Neuronal stem cell (in vitro differentiated cells): ENCODE measurements around the gene RPS14. TPM values are rescaled to one million over a fixed set of nuclear protein-coding genes. Genes with fewer than 3 reads are reported as not detected.

ENCODE experiments used
- DNase-seq: peaks from one replicate; pipeline ENCODE4 v3.0.0-alpha.2; 2013; ENCODE audit warnings: low spot score
- H2AFZ ChIP-seq: one replicate; pipeline ENCODE4 v1.6.1; 2013; ENCODE audit warnings: mild to moderate bottlenecking, low read length, inconsistent platforms
- H2AK5ac ChIP-seq: 2 replicates; pipeline ENCODE4 v1.6.1; 2013; ENCODE audit warnings: low read depth, mild to moderate bottlenecking, inconsistent platforms, low read length, moderate library complexity, mixed read lengths
- H2BK120ac ChIP-seq: 2 replicates; pipeline ENCODE4 v1.6.1; 2013; ENCODE audit warnings: low read depth, mild to moderate bottlenecking, inconsistent platforms, low read length, moderate library complexity, mixed read lengths
- H2BK12ac ChIP-seq: one replicate; pipeline ENCODE4 v1.6.1; 2013; ENCODE audit warnings: low read length, inconsistent platforms
- H2BK15ac ChIP-seq: 2 replicates; pipeline ENCODE4 v1.6.1; 2013; ENCODE audit warnings: mild to moderate bottlenecking, low read length, inconsistent platforms, mixed read lengths
- H2BK5ac ChIP-seq: one replicate; pipeline ENCODE4 v1.6.1; 2013; ENCODE audit warnings: inconsistent platforms, mild to moderate bottlenecking, low read length, moderate library complexity
- H3K14ac ChIP-seq: one replicate; pipeline ENCODE4 v1.6.1; 2013; ENCODE audit warnings: low read length, inconsistent platforms
- H3K18ac ChIP-seq: 2 replicates; pipeline ENCODE4 v1.6.1; 2013; ENCODE audit warnings: low read length, inconsistent platforms
- H3K23ac ChIP-seq: 2 replicates; pipeline ENCODE4 v1.6.1; 2013; ENCODE audit warnings: low read depth, mild to moderate bottlenecking, mixed read lengths, low read length, inconsistent platforms; ENCODE audit not compliant: poor library complexity
- H3K27ac ChIP-seq: replicated peaks from 3 replicates; pipeline ENCODE4 v1.5.1; 2013; ENCODE audit warnings: low read length, inconsistent platforms
- H3K27me3 ChIP-seq, 3 experiments: 2 replicates each; pipeline ENCODE4 v1.6.1; 2013; ENCODE audit warnings: low read length in 3 of 3, mild to moderate bottlenecking in 2 of 3, inconsistent platforms in 1 of 3, low read depth in 1 of 3, mixed read lengths in 1 of 3, moderate library complexity in 1 of 3; ENCODE audit not compliant: control insufficient read depth in 3 of 3, insufficient read depth in 3 of 3
- H3K36me3 ChIP-seq, 2 donors: replicated peaks in 1 of 2; 2 replicates each; pipeline ENCODE4 v1.6.1; 2013; ENCODE audit warnings: low read length in 2 of 2; ENCODE audit not compliant: control insufficient read depth in 2 of 2, insufficient read depth in 2 of 2
- H3K4ac ChIP-seq: 2 replicates; pipeline ENCODE4 v1.6.1; 2013; ENCODE audit warnings: inconsistent platforms, mild to moderate bottlenecking, low read length, moderate library complexity
- H3K4me1 ChIP-seq, 2 donors: 1 replicate in 1 of 2; 2 replicates in 1 of 2; pipeline ENCODE4 v1.6.1; 2013; ENCODE audit warnings: low read length in 2 of 2, low read depth in 1 of 2; ENCODE audit not compliant: control insufficient read depth in 2 of 2, insufficient read depth in 1 of 2
- H3K4me2 ChIP-seq: one replicate; pipeline ENCODE4 v1.6.1; 2013; ENCODE audit warnings: mild to moderate bottlenecking, low read length, inconsistent platforms; ENCODE audit not compliant: insufficient read depth, poor library complexity, severe bottlenecking
- H3K4me3 ChIP-seq, 2 donors: 2 replicates each; pipeline ENCODE4 v1.5.1; 2013; ENCODE audit warnings: low read length in 2 of 2, mild to moderate bottlenecking in 2 of 2, inconsistent platforms in 1 of 2, moderate library complexity in 1 of 2
- H3K79me1 ChIP-seq: one replicate; pipeline ENCODE4 v1.6.1; 2013; ENCODE audit warnings: low read depth, mild to moderate bottlenecking, inconsistent platforms, low read length, moderate library complexity
- H3K9ac ChIP-seq: one replicate; pipeline ENCODE4 v1.6.1; 2013; ENCODE audit warnings: mild to moderate bottlenecking, low read depth, low read length, inconsistent platforms; ENCODE audit not compliant: poor library complexity
- H3K9me3 ChIP-seq, 2 donors: replicated peaks in 1 of 2; 2 replicates each; pipeline versions ENCODE3 to v1.6.1; 2013; ENCODE audit warnings: low read length in 2 of 2, mild to moderate bottlenecking in 2 of 2, inconsistent platforms in 1 of 2, low read depth in 1 of 2, mixed read lengths in 1 of 2, moderate library complexity in 1 of 2; ENCODE audit not compliant: control insufficient read depth in 2 of 2, insufficient read depth in 1 of 2
- H4K8ac ChIP-seq: one replicate; pipeline ENCODE4 v1.6.1; 2013; ENCODE audit warnings: low read depth, mild to moderate bottlenecking, inconsistent platforms, low read length, moderate library complexity
- H4K91ac ChIP-seq: one replicate; pipeline ENCODE4 v1.6.1; 2013; ENCODE audit warnings: low read length, low read depth, mild to moderate bottlenecking, inconsistent platforms; ENCODE audit not compliant: poor library complexity
- WGBS, 2 donors: extraction: QIAGEN DNeasy Blood & Tissue Kit; methylation state at CpG; one replicate each; pipeline ENCODE4 v1.1.7; 2013; ENCODE audit warnings: missing lambda C conversion rate in 2 of 2, mixed read lengths in 1 of 2; ENCODE audit not compliant: insufficient read length in 2 of 2, insufficient replicate concordance in 1 of 2; ENCODE audit errors: extremely low coverage in 2 of 2; 5-methylcytosine and 5-hydroxymethylcytosine counted together
- polyA plus RNA-seq, 2 experiments: library from polyadenylated mRNA; stranded (reverse); fragments of 200-250 nt; gene quantifications; one replicate each; pipeline ENCODE4 v1.2.3, GENCODE V29; 2013

RPS14 gene
- polyA plus RNA-seq (2013, experiment 1 of 2) = 5,106 TPM
- 5,095 TPM for polyA plus RNA-seq (2013, experiment 2 of 2)

DNA sequence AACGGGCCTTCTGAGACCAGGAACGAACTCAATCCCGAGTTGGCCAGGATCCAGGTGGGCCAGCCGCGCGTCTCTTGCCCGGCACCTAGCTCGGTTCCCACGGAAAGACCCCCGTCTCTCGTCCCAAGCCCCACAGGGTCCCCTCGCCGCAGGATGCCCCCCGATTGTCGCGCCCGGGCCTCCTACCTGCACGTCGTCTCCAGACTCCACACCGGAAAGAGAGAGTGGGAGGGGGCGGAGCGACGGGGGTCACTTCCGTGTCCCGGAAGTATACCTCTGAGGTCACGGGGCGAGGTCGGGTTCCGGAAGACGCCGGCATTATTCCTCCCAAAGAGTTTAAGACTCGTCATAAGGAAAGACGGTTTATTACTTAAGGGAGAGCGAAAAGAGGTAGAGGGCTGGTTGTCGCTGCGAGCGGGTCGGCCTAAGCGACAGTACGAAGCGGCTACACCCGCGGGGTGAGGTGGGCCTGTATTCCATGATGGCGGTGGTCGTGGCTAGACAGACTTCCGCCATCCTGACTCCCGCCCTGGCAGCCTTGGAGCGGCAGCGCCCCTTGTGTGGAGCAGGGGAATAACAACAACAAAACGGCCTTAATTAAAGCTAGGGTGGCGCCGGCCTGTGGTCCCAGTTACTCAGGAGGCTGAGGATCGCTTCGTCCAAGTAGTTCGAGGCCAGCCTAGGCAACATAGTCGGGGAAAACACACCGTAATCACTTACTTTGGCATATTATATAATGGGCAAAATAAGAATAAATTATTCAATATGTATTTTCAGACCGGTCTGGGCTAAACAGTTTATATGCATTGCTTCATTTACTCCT lies at the start of gene RPS14:
Gene RPS14 (minus strand): TSS at position 223 of the 823 bp plus-strand sequence. CDS start 2,006 bp downstream, outside the sequence.
- peak within 1 kb of the TSS; percentile 91 to 92 for H3K4me3 ChIP-seq

DNA sequence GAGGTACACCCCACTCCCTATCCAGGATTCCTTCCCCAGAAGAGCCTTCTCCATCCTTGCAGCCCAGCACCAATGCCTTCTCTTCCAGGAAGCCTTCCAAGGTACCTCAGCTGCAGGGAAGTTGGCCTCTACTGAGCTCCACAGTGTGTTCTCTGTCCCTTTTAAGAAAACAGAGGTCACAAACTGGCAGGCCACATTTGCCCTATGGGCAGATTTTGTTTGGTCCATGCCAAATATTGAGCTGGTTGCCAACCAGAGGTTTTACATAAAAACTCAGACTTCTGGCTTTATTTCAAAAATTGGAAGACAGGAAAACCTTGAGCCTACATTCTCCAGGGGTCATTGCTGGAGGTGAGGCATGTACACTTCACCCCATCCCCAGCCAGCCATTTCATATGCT lies 49.4 kb upstream of the RPS14 start:
- peaks cover 2 to 40% of the 10 kb centered on the region in 2 donors for H3K36me3 ChIP-seq
- peak overlapping the region; percentile 88 for H3K27ac ChIP-seq
- no peak for DNase-seq
- no peak overlapping the region for H3K23ac ChIP-seq
- H2AK5ac ChIP-seq = peak overlapping the region; percentile 66
- no peak overlapping the region for H3K4me3 ChIP-seq
- peak overlapping the region; percentile 61 for H3K4me2 ChIP-seq
- peaks cover 25 to 42% of the 10 kb centered on the region in 2 donors for H3K4me1 ChIP-seq
- peaks cover 0 to 1% of the 10 kb centered on the region in 2 donors for H3K9me3 ChIP-seq
- H3K79me1 ChIP-seq = peaks cover 11% of the 10 kb centered on the region
- peak overlapping the region; percentile 94 for H2BK15ac ChIP-seq
- peak overlapping the region; percentile 92 for H3K18ac ChIP-seq
- H2BK5ac ChIP-seq = peak overlapping the region; percentile 93
- H2BK12ac ChIP-seq = no peak overlapping the region
- H2BK120ac ChIP-seq = peak overlapping the region; percentile 56
- no peak overlapping the region for H3K14ac ChIP-seq
- no peak overlapping the region for H4K91ac ChIP-seq
- no peak overlapping the region for H3K9ac ChIP-seq
- no peak overlapping the region for H4K8ac ChIP-seq
- no peak overlapping the region for H2AFZ ChIP-seq
- H3K27me3 ChIP-seq = no peaks in the 10 kb centered on the region
- H3K4ac ChIP-seq = peak overlapping the region; percentile 79

More for the DNA sequence above, at the start of gene RPS14:
- H3K27me3 ChIP-seq = no peaks in the 10 kb centered on the region
- H3K23ac ChIP-seq = peak within 1 kb of the TSS; percentile 90
- peaks cover 9% of the 10 kb centered on the region for H3K79me1 ChIP-seq
- H3K4me1 ChIP-seq = peaks cover 6 to 10% of the 10 kb centered on the region in 2 donors
- peak; percentile 85 for DNase-seq
- H3K9ac ChIP-seq = peak within 1 kb of the TSS; percentile 85
- H4K8ac ChIP-seq = no peak within 1 kb of the TSS
- peak within 1 kb of the TSS; percentile 76 for H2BK5ac ChIP-seq
- peak within 1 kb of the TSS; percentile 100 for H3K18ac ChIP-seq
- no peak within 1 kb of the TSS for H2BK12ac ChIP-seq
- peak within 1 kb of the TSS; percentile 97 for H2AFZ ChIP-seq
- H2AK5ac ChIP-seq = peak within 1 kb of the TSS; percentile 90
- peak within 1 kb of the TSS; percentile 83 for H2BK120ac ChIP-seq
- peak within 1 kb of the TSS; percentile 87 for H4K91ac ChIP-seq
- no peak within 1 kb of the TSS for H3K14ac ChIP-seq
- no peak within 1 kb of the TSS for H2BK15ac ChIP-seq
- no CpG with 5 or more reads among the region's 58 CpGs for WGBS, 2 donors
- H3K27ac ChIP-seq = peak within 1 kb of the TSS; percentile 74
- H3K4ac ChIP-seq = no peak within 1 kb of the TSS
- peaks cover 37 to 42% of the 10 kb centered on the region in 2 donors for H3K36me3 ChIP-seq
- peak within 1 kb of the TSS; percentile 84 for H3K4me2 ChIP-seq
- peaks cover 1 to 3% of the 10 kb centered on the region in 2 donors for H3K9me3 ChIP-seq

DNA sequence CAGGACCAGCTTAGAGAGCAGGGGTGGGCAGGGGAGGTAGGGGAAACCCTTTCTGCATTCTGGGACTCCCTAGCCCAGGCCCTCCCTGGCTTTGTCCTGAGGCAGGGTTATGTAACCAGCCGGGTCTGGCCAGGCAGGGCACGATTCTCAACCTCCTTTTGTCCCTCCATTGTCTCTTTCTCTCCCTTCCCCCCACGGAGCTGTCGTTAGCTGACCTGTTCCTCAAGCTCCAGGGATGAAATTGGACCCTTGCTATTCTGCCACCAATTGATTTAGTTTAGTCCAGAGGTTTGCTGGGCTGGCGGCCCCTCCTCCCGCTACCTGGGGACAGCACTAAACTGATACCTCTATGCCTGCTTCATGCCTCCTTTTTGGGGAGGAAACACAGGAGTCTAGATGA lies 49.0 kb upstream of the RPS14 start:
- H2BK5ac ChIP-seq = peak overlapping the region; percentile 93
- no peaks in the 10 kb centered on the region for H3K27me3 ChIP-seq
- peak overlapping the region; percentile 94 for H2BK15ac ChIP-seq
- no peak overlapping the region for H2AK5ac ChIP-seq
- H3K14ac ChIP-seq = no peak overlapping the region
- peak overlapping the region; percentile 92 for H3K18ac ChIP-seq
- no peak overlapping the region for H2AFZ ChIP-seq
- H3K79me1 ChIP-seq = peaks cover 11% of the 10 kb centered on the region
- no peak overlapping the region for H3K4me3 ChIP-seq
- no peak overlapping the region for H2BK12ac ChIP-seq
- H3K23ac ChIP-seq = no peak overlapping the region
- peak overlapping the region; percentile 88 for H3K27ac ChIP-seq
- H3K9ac ChIP-seq = no peak overlapping the region
- WGBS, 2 donors = no CpG with 5 or more reads among the region's 6 CpGs
- no peak overlapping the region for H4K91ac ChIP-seq
- peaks cover 25 to 42% of the 10 kb centered on the region in 2 donors for H3K4me1 ChIP-seq
- H4K8ac ChIP-seq = no peak overlapping the region
- H3K9me3 ChIP-seq = peaks cover 0 to 1% of the 10 kb centered on the region in 2 donors
- H2BK120ac ChIP-seq = peak overlapping the region; percentile 56
- peaks cover 2 to 42% of the 10 kb centered on the region in 2 donors for H3K36me3 ChIP-seq
- peak overlapping the region; percentile 61 for H3K4me2 ChIP-seq
- peak; percentile 79 for DNase-seq
- H3K4ac ChIP-seq = no peak overlapping the region

DNA sequence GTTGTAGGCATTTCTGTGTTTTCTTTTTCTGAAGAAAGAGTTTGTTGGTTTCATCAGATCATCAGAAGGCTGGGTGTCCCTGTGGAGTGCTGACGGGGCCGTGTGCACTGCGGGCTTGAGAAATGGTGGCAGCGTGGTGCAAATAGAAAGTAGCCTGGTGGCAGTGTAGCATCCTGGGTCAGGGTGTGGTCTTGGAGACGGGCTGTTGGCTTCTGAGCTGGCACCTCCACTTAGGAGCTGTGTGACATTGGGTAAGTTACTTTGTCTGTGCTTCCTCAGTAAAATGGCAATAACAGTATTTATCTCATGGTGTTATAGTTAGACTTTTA lies 48.4 kb upstream of the RPS14 start:
- peak overlapping the region; percentile 88 for H3K27ac ChIP-seq
- no peak overlapping the region for H2AFZ ChIP-seq
- H3K4me2 ChIP-seq = no peak overlapping the region
- no peak overlapping the region for H3K4ac ChIP-seq
- DNase-seq = no peak
- H2AK5ac ChIP-seq = no peak overlapping the region
- no peak overlapping the region for H2BK120ac ChIP-seq
- H2BK12ac ChIP-seq = peak overlapping the region; percentile 35
- H3K4me1 ChIP-seq = peaks cover 25 to 42% of the 10 kb centered on the region in 2 donors
- no peak overlapping the region for H3K14ac ChIP-seq
- peak overlapping the region; percentile 76 for H2BK15ac ChIP-seq
- H4K8ac ChIP-seq = no peak overlapping the region
- H3K79me1 ChIP-seq = peaks cover 11% of the 10 kb centered on the region
- no peak overlapping the region for H3K9ac ChIP-seq
- H3K23ac ChIP-seq = no peak overlapping the region
- H3K9me3 ChIP-seq = peaks cover 0 to 1% of the 10 kb centered on the region in 2 donors
- peak overlapping the region; percentile 17 for H2BK5ac ChIP-seq
- H4K91ac ChIP-seq = no peak overlapping the region
- no CpG with 5 or more reads among the region's 5 CpGs for WGBS, 2 donors
- H3K4me3 ChIP-seq = no peak overlapping the region
- H3K18ac ChIP-seq = peak overlapping the region; percentile 60
- no peaks in the 10 kb centered on the region for H3K27me3 ChIP-seq
- H3K36me3 ChIP-seq = peaks cover 2 to 45% of the 10 kb centered on the region in 2 donors
